ENCODE measurements around the gene PALM.

DNA sequence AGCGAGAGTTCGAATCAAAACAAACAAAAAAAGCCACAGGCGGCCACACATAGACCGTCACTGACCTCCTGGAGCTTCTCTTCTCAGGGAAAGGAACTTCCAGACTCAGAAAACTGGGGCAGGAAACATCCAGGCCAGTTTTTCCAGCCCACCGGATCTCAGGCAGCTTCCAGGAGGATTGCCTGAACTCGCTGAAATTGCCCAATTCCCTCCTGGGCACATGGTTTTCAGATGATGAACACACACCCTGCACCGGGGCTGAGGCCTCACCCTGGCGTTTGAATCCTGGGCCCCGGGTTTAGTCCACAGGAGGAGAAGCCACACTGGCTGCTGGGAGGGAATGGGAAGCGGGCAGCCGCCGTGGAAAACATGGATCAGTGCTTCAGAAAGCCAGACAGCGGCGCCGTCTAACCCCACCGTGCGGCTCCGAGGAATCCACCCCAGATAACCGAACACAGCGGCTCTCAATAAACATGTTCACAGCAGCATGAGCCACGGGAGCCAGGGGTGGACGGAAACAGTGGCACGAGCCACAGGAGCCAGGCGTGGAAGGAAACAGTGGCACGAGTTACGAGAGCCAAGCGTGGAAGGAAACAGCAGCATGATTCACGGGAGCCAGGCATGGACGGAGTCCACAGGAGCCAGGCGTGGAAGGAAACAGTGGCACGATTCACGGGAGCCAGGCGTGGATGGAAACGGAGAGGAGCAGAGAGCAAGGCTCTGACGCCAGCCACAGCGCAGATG, 70.3 kb downstream of the PALM start:
- TF ChIP-seq, protein P1, sequence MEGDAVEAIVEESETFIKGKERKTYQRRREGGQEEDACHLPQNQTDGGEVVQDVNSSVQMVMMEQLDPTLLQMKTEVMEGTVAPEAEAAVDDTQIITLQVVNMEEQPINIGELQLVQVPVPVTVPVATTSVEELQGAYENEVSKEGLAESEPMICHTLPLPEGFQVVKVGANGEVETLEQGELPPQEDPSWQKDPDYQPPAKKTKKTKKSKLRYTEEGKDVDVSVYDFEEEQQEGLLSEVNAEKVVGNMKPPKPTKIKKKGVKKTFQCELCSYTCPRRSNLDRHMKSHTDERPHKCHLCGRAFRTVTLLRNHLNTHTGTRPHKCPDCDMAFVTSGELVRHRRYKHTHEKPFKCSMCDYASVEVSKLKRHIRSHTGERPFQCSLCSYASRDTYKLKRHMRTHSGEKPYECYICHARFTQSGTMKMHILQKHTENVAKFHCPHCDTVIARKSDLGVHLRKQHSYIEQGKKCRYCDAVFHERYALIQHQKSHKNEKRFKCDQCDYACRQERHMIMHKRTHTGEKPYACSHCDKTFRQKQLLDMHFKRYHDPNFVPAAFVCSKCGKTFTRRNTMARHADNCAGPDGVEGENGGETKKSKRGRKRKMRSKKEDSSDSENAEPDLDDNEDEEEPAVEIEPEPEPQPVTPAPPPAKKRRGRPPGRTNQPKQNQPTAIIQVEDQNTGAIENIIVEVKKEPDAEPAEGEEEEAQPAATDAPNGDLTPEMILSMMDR (IDR thresholded peaks at IDR 0.05) = no peak
- TF ChIP-seq EP300 (IDR thresholded peaks at IDR 0.05) (no peak), POLR2A (IDR thresholded peaks at IDR 0.05) (no peak)
